ENCODE measurements around the gene KRT16. TPM values are rescaled to one million over a fixed set of nuclear protein-coding genes. Genes with fewer than 3 reads are reported as not detected.
"Not testable (repeated sequence)": the region's sequence is repeated elsewhere in the genome, so short reads cannot be mapped to it uniquely, and the experiment has no call there.

KRT16 gene
- total and polyA plus RNA-seq, 2 of the 8 experiments (the other 6 are each of a cell fraction or from before 2014, with no cell fraction given) = not detected

GRCh38 chr17:41582061-41582968 lies 30.3 kb downstream of the KRT16 start:
- not testable (repeated sequence) for H4K5ac ChIP-seq (ENCODE audit: insufficient read length, low read depth, low read length); H3K27ac ChIP-seq (ENCODE audit: low read depth, low read length); DNase-seq (ENCODE audit: low read depth in 1 of 2, low spot score in 2 of 2); H3K27me3 ChIP-seq (replicated peaks in 1 of 4; ENCODE audit: control insufficient read depth in 3 of 4, extremely low read depth in 1 of 4, insufficient read depth in 3 of 4, low read length in 3 of 4); H4K8ac ChIP-seq (ENCODE audit: extremely low read depth, insufficient read depth, low read length); H3K4me3 ChIP-seq (ENCODE audit: extremely low read depth in 1 of 4, insufficient read depth in 2 of 4, low read depth in 3 of 4, low read length in 4 of 4); H2BK5ac ChIP-seq (ENCODE audit: low read depth, low read length); H2BK120ac ChIP-seq (replicated peaks; ENCODE audit: low read depth, low read length); H3K14ac ChIP-seq (ENCODE audit: insufficient read length); H2BK12ac ChIP-seq (ENCODE audit: low read depth, low read length); H4K91ac ChIP-seq (replicated peaks; ENCODE audit: insufficient read length, low read length); H2AK5ac ChIP-seq (ENCODE audit: low read depth, low read length); H3K18ac ChIP-seq (ENCODE audit: extremely low read depth, low read length); H3K23me2 ChIP-seq (ENCODE audit: low read depth, low read length); H3K79me1 ChIP-seq (ENCODE audit: low read depth, low read length); FAIRE-seq; H3K79me2 ChIP-seq (ENCODE audit: control insufficient read depth in 1 of 2, insufficient read depth in 2 of 2, low read length in 2 of 2); H2AFZ ChIP-seq (ENCODE audit: low read length); H3K4me2 ChIP-seq (ENCODE audit: insufficient read depth in 1 of 2, low read depth in 2 of 2, low read length in 2 of 2); H2BK15ac ChIP-seq (ENCODE audit: low read length); H3K9me3 ChIP-seq (ENCODE audit: insufficient read depth in 2 of 2, low read depth in 1 of 2, low read length in 1 of 2); H3K23ac ChIP-seq (ENCODE audit: insufficient read length); H4K20me1 ChIP-seq (replicated peaks in 1 of 2; ENCODE audit: control insufficient read depth in 1 of 2, insufficient read depth in 2 of 2, low read length in 2 of 2); H3K9ac ChIP-seq (replicated peaks in 1 of 4; ENCODE audit: extremely low read depth in 1 of 4, low read depth in 3 of 4, low read length in 3 of 4); H3K4me1 ChIP-seq (replicated peaks in 1 of 4; ENCODE audit: control insufficient read depth in 3 of 4, insufficient read depth in 4 of 4, low read length in 3 of 4); H3K56ac ChIP-seq (replicated peaks; ENCODE audit: insufficient read length, low read depth, low read length); H3K36me3 ChIP-seq (ENCODE audit: control insufficient read depth in 2 of 4, insufficient read depth in 4 of 4, low read length in 3 of 4); H2BK20ac ChIP-seq (ENCODE audit: low read length); H3K4ac ChIP-seq (replicated peaks; ENCODE audit: insufficient read length, low read depth, low read length)
- POLR2A ChIA-PET (ENCODE audit: partially characterized antibody) = interaction anchor here (1.2 to 1.7 kb wide), 4 partner anchors 9 to 106 kb away, joined by 3 to 4 read pairs (median 3); no protein-coding TSS in a partner anchor
- CTCF ChIA-PET (ENCODE audit: partially characterized antibody) = interaction anchor here (0.6 to 5.4 kb wide), 16 partner anchors 9 to 177 kb away, joined by 3 to 46 read pairs (median 8); partner anchors contain the start of gene KRT9
- WGBS, 2 experiments (ENCODE audit: extremely low coverage in 1 of 2, insufficient coverage in 1 of 2, insufficient read length in 1 of 2, insufficient replicate concordance in 2 of 2, low coverage in 1 of 2, low lambda C conversion rate in 2 of 2, missing lambda C conversion rate in 1 of 2) = 90% methylated on average over 13 of the region's 13 CpGs; no CpG with 5 or more reads in 1 of the 2 experiments

Measured in H1 (cell line).